PC-3 (cell line): ENCODE results near the gene FN3K. TPM values are rescaled to one million over a fixed set of nuclear protein-coding genes. Genes with fewer than 3 reads are reported as not detected.

Experiments
- ATAC-seq: fragments of 200-7000 bp; cut with Tn5 transposase; 2 replicates; pipeline ENCODE4 v1.9.1; 2020; ENCODE audit warnings: mild to moderate bottlenecking, moderate library complexity
- BruUV-seq: library from RNA; stranded (reverse); fragments of 400-500 nt; replicated peaks from 2 replicates; lab custom pipeline; 2021; lab: Mats Ljungman, UMichigan
- CTCF ChIA-PET: fragments of 300-600 bp; sonication (Branson Sonifier 250); formaldehyde crosslinking; loops from one replicate; lab custom pipeline; 2022; ENCODE audit warnings: antibody characterized with exemption; lab: Charles Lee
- POLR2A ChIA-PET: fragments of 300-600 bp; sonication (Branson Sonifier 250); formaldehyde crosslinking; loops from one replicate; lab custom pipeline; 2022; ENCODE audit warnings: antibody characterized with exemption; ENCODE audit not compliant: unreplicated experiment; lab: Charles Lee
- DNase-seq: peaks from one replicate; pipeline ENCODE4 v3.0.0-alpha.2; 2015
- H2AFZ ChIP-seq: fragments of 300-600 bp; sonication (generic); 2 replicates; pipeline ENCODE4 v1.6.0; 2016; ENCODE audit warnings: antibody characterized with exemption, low read length
- H3F3A ChIP-seq: fragments of 300-600 bp; sonication (generic); one replicate; pipeline ENCODE4 v1.6.0; 2017; ENCODE audit warnings: antibody characterized with exemption, low read length, control low read depth, mild to moderate bottlenecking; ENCODE audit not compliant: unreplicated experiment
- H3K27ac ChIP-seq: fragments of 300-600 bp; sonication (generic); 2 replicates; pipeline ENCODE4 v1.5.1; 2016; ENCODE audit warnings: mild to moderate bottlenecking, low read length
- H3K27me3 ChIP-seq: fragments of 300-600 bp; sonication (generic); 2 replicates; pipeline ENCODE4 v1.6.1; 2016; ENCODE audit warnings: low read length, mixed read lengths
- H3K36me3 ChIP-seq: fragments of 300-600 bp; sonication (generic); 2 replicates; pipeline ENCODE4 v1.6.1; 2016; ENCODE audit warnings: low read depth, mixed run types, low read length, mixed read lengths
- H3K4me1 ChIP-seq: fragments of 300-600 bp; sonication (generic); 2 replicates; pipeline ENCODE4 v1.5.1; 2016; ENCODE audit warnings: low read length; ENCODE audit not compliant: insufficient read depth
- H3K4me2 ChIP-seq: fragments of 300-600 bp; sonication (generic); 2 replicates; pipeline ENCODE4 v1.6.0; 2016; ENCODE audit warnings: low read length
- H3K4me3 ChIP-seq: fragments of 300-600 bp; sonication (generic); 2 replicates; pipeline ENCODE4 v1.5.1; 2016; ENCODE audit warnings: mild to moderate bottlenecking, low read length, mixed read lengths
- H3K79me2 ChIP-seq: fragments of 300-600 bp; sonication (generic); 2 replicates; pipeline ENCODE4 v1.6.1; 2017; ENCODE audit warnings: low read length, mixed read lengths
- H3K9ac ChIP-seq: fragments of 300-600 bp; sonication (generic); 2 replicates; pipeline ENCODE4 v1.6.0; 2016; ENCODE audit warnings: mild to moderate bottlenecking, low read length
- H3K9me2 ChIP-seq: fragments of 300-600 bp; sonication (generic); replicated peaks from 2 replicates; pipeline ENCODE4 v1.6.1; 2016; ENCODE audit warnings: mixed run types, low read length, mixed read lengths
- H3K9me3 ChIP-seq: fragments of 300-600 bp; sonication (generic); 2 replicates; pipeline ENCODE4 v1.6.1; 2016; ENCODE audit warnings: low read length, mixed read lengths
- H4K20me1 ChIP-seq: fragments of 300-600 bp; sonication (generic); 2 replicates; pipeline ENCODE4 v1.6.1; 2016; ENCODE audit warnings: low read length, mixed read lengths
- EZH2 ChIP-seq: fragments of 300-600 bp; sonication (generic); IDR thresholded peaks from one replicate; pipeline ENCODE4 v1.6.1; 2017; ENCODE audit warnings: antibody characterized with exemption, mild to moderate bottlenecking, low read length; ENCODE audit not compliant: unreplicated experiment
- EZH2phosphoT487 ChIP-seq: fragments of 300-600 bp; sonication (generic); IDR thresholded peaks from 2 replicates; pipeline ENCODE4 v1.6.1; 2018; ENCODE audit warnings: mild to moderate bottlenecking, antibody characterized with exemption, low read length, borderline replicate concordance
- intact Hi-C: fragments of 100-400 bp; cut with micrococcal nuclease; formaldehyde crosslinking; loops from 2 replicates; pipeline ENCODE4 v1.9.0; 2023
- total RNA-seq: library from RNA; depleted of rRNA; stranded (reverse); fragments of >200 nt; gene quantifications from 2 replicates; pipeline ENCODE4 v1.2.3, GENCODE V29; 2014
- TF ChIP-seq, protein P1 (sequence below): fragments of 300-600 bp; sonication (generic); conservative IDR thresholded peaks from 2 replicates; pipeline ENCODE4 v1.5.1; 2017; ENCODE audit warnings: antibody characterized with exemption, low read depth, mild to moderate bottlenecking, low read length

FN3K gene
- total RNA-seq, 1 experiment from 2014 or later = 8.4 TPM

DNA sequence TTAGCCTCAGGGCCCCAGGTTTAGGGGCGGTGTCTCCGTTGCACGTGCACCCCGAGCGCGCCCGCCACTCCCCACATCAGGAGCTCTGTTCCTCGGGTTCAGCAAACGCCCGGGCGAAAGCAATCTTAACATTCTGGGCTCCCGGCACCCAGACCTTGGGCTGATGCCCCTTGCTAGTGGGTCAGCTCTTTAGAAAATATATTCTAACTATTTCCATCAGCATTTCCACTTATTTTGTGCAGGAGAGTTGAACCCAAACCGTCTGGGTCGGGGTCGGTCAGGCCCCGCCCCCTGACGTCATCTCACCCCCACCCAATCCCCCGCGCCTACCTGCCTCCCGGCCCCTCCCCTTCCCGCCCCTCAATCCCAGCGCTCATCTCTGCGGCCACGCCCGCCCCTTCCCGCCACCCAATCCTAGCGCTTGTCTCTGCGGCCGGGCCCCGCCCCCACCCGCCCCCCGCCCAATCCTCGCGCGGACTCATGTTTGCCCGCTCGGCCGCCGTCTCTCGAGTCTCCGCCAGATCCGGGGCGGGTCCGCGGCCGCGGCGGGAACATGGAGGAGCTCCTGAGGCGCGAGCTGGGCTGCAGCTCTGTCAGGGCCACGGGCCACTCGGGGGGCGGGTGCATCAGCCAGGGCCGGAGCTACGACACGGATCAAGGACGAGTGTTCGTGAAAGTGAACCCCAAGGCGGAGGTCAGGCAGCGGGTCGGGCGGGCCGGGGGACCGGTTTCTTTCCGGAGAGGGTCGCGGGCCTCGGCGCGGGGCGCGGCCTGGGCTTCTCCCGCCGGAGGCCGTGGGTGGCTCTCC is 19.0 kb upstream of the FN3K start, which contains the start of gene FN3KRP:
Gene FN3KRP (plus strand): TSS at position 504 of the 808 bp plus-strand sequence. CDS start 50 bp downstream, at position 554.
- H3K4me2 ChIP-seq = peak within 1 kb of the TSS; percentile 100
- peak; percentile 88 for ATAC-seq
- H3K27me3 ChIP-seq = no peaks in the 10 kb centered on the region
- peak within 1 kb of the TSS; percentile 90 for H3K9ac ChIP-seq
- DNase-seq = peak; percentile 89
- peaks cover 22% of the 10 kb centered on the region for H3K79me2 ChIP-seq
- H3K27ac ChIP-seq = peak within 1 kb of the TSS; percentile 25; the same call in 1 of the 2 replicates
- CTCF ChIA-PET = interaction anchor here (0.5 to 1.5 kb wide), 4 partner anchors 8 to 207 kb away, joined by 5 to 8 read pairs (median 7); no protein-coding TSS in a partner anchor
- peak within 1 kb of the TSS; percentile 100 for H2AFZ ChIP-seq
- peak within 1 kb of the TSS; percentile 100 for H3K4me3 ChIP-seq
- POLR2A ChIA-PET = interaction anchor here (0.6 kb wide), 1 partner anchor 608 kb away, joined by 7 read pairs; no protein-coding TSS in a partner anchor
- H3K4me1 ChIP-seq = 0 out of 2 replicates have a peak, but pooled peaks cover 8% of the 10 kb centered on the region
- peaks cover 8% of the 10 kb centered on the region for H4K20me1 ChIP-seq
- H3K9me3 ChIP-seq = no peaks in the 10 kb centered on the region
- no peaks in the 10 kb centered on the region for H3F3A ChIP-seq
- H3K9me2 ChIP-seq = no peaks in the 10 kb centered on the region
- TF ChIP-seq EZH2 (no peak), EZH2phosphoT487 (no peak)
- TF ChIP-seq, protein P1, sequence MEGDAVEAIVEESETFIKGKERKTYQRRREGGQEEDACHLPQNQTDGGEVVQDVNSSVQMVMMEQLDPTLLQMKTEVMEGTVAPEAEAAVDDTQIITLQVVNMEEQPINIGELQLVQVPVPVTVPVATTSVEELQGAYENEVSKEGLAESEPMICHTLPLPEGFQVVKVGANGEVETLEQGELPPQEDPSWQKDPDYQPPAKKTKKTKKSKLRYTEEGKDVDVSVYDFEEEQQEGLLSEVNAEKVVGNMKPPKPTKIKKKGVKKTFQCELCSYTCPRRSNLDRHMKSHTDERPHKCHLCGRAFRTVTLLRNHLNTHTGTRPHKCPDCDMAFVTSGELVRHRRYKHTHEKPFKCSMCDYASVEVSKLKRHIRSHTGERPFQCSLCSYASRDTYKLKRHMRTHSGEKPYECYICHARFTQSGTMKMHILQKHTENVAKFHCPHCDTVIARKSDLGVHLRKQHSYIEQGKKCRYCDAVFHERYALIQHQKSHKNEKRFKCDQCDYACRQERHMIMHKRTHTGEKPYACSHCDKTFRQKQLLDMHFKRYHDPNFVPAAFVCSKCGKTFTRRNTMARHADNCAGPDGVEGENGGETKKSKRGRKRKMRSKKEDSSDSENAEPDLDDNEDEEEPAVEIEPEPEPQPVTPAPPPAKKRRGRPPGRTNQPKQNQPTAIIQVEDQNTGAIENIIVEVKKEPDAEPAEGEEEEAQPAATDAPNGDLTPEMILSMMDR = no peak
- peaks cover 5% of the 10 kb centered on the region for H3K36me3 ChIP-seq
- intact Hi-C loops = loop anchor here (1.0 kb wide), 1 partner anchor 18 kb away; the partner anchor contains the start of gene RAB40B
- BruUV-seq = no TSS peak

DNA sequence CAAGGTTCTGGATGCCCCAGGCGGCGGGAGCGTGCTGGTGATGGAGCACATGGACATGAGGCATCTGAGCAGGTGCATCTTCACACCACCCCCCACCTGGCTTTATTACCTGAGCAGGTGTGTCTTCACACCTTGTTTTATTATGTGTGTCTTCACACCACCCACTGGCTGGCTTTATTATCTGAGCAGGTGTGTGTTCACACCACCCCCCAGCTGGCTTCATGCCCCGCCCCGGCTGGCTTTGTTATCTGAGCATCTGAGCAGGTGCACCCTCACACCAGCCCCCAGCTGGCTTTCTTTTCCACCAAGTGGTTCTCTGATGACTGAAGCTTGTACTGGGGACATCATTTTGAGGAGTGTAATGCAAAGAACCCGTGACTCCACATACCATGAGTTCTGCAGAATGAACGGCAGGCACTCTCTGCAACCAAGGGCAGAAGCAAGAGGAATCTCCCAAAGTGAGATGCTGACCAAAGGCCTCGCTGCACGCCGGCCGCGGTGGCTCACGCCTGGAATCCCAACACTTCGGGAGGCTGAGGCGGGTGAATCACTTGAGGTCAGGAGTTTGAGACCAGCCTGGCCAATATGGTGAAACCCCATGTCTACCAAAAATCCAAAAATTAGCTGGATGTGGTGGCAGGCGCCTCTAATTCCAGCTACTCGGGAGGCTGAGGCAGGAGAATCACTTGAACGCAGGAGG is 16.3 kb upstream of the FN3K start:
- Histone ChIP-seq H3F3A (no peaks in the 10 kb centered on the region), H3K36me3 (peaks cover 12% of the 10 kb centered on the region), H3K9ac (no peak overlapping the region), H4K20me1 (peaks cover 8% of the 10 kb centered on the region), H3K79me2 (peaks cover 22% of the 10 kb centered on the region), H3K27ac (no peak overlapping the region), H2AFZ (no peak overlapping the region), H3K4me2 (no peak overlapping the region), H3K9me3 (no peaks in the 10 kb centered on the region), H3K27me3 (no peaks in the 10 kb centered on the region), H3K4me3 (no peak overlapping the region), H3K4me1 (0 out of 2 replicates have a peak, but pooled peaks cover 8% of the 10 kb centered on the region), H3K9me2 (no peaks in the 10 kb centered on the region)
- DNase-seq = no peak
- BruUV-seq = no TSS peak
- TF ChIP-seq EZH2phosphoT487 (no peak), EZH2 (no peak)
- TF ChIP-seq, protein P1 = no peak
- POLR2A ChIA-PET = no interaction called here
- CTCF ChIA-PET = no interaction called here
- ATAC-seq = no peak
- intact Hi-C loops = no loop called here
